Mesodermal cell (in vitro differentiated cells): ENCODE results near the gene ATP2B1.

Source experiments
- H3K27ac ChIP-seq: 2 replicates; pipeline ENCODE4 v1.7.0; 2013; ENCODE audit warnings: mild to moderate bottlenecking, low read depth, low read length, moderate library complexity; ENCODE audit not compliant: severe bottlenecking
- H3K36me3 ChIP-seq: 2 replicates; pipeline ENCODE4 v1.7.1; 2013; ENCODE audit warnings: mild to moderate bottlenecking, low read length, moderate library complexity; ENCODE audit not compliant: control insufficient read depth, insufficient read depth
- H3K4me1 ChIP-seq: one replicate; pipeline ENCODE4 v1.7.1; 2013; ENCODE audit warnings: mild to moderate bottlenecking, low read length; ENCODE audit not compliant: insufficient read depth, control insufficient read depth, poor library complexity, severe bottlenecking
- H3K4me3 ChIP-seq: 2 replicates; pipeline ENCODE4 v1.7.0; 2013; ENCODE audit warnings: low read length, control low read depth, mild to moderate bottlenecking; ENCODE audit not compliant: insufficient read depth, poor library complexity, severe bottlenecking; ENCODE audit errors: extremely low read depth
- H3K9me3 ChIP-seq: 2 replicates; pipeline ENCODE4 v1.7.1; 2013; ENCODE audit warnings: mild to moderate bottlenecking, low read length, moderate library complexity; ENCODE audit not compliant: control insufficient read depth
- WGBS, 2 experiments: methylation state at CpG; one replicate each; pipeline ENCODE4 v1.1.5; 2013; ENCODE audit warnings: missing lambda C conversion rate in 2 of 2; ENCODE audit not compliant: insufficient coverage in 2 of 2; 5-methylcytosine and 5-hydroxymethylcytosine counted together

ATP2B1 gene

GRCh38 chr12:89542912-89543592, 165.6 kb downstream of the ATP2B1 start:
- H3K27ac ChIP-seq: no peak overlapping the region
- H3K9me3 ChIP-seq: no peaks in the 10 kb centered on the region
- H3K36me3 ChIP-seq: no peaks in the 10 kb centered on the region
- H3K4me3 ChIP-seq: no peak overlapping the region
- 80% methylated on average over 1 of the region's 6 CpGs for WGBS, 2 experiments
- peaks cover 16% of the 10 kb centered on the region for H3K4me1 ChIP-seq

GRCh38 chr12:89542236-89542635, 166.4 kb downstream of the ATP2B1 start:
- no peaks in the 10 kb centered on the region for H3K9me3 ChIP-seq
- no peak overlapping the region for H3K27ac ChIP-seq
- no peak overlapping the region for H3K4me3 ChIP-seq
- H3K36me3 ChIP-seq: no peaks in the 10 kb centered on the region
- peaks cover 14% of the 10 kb centered on the region for H3K4me1 ChIP-seq
- 88 to 89% methylated on average over 2 of the region's 2 CpGs for WGBS, 2 experiments

GRCh38 chr12:89540586-89540985, 168.1 kb downstream of the ATP2B1 start:
- Histone ChIP-seq H3K36me3 (no peaks in the 10 kb centered on the region), H3K27ac (no peak overlapping the region), H3K9me3 (no peaks in the 10 kb centered on the region), H3K4me3 (no peak overlapping the region), H3K4me1 (peaks cover 8% of the 10 kb centered on the region)
- WGBS, 2 experiments: 86 to 98% methylated on average over 2 to 3 of the region's 3 CpGs

GRCh38 chr12:89539426-89540223, 169.0 kb downstream of the ATP2B1 start:
- Histone ChIP-seq H3K4me1 (peaks cover 6% of the 10 kb centered on the region), H3K27ac (no peak overlapping the region), H3K4me3 (no peak overlapping the region), H3K9me3 (no peaks in the 10 kb centered on the region), H3K36me3 (no peaks in the 10 kb centered on the region)
- 94% methylated on average over 2 of the region's 5 CpGs; no CpG with 5 or more reads in 1 of the 2 experiments for WGBS, 2 experiments

GRCh38 chr12:89538897-89539296, 169.7 kb downstream of the ATP2B1 start:
- 81 to 93% methylated on average over 3 of the region's 4 CpGs for WGBS, 2 experiments

More at GRCh38 chr12:89538897-89539296, 169.7 kb downstream of the ATP2B1 start:
- Histone ChIP-seq H3K36me3 (no peaks in the 10 kb centered on the region), H3K4me1 (peaks cover 4% of the 10 kb centered on the region), H3K27ac (no peak overlapping the region), H3K4me3 (no peak overlapping the region), H3K9me3 (no peaks in the 10 kb centered on the region)
